OCI-LY1 (cell line): ENCODE measurements around the gene MAN1A1.

ENCODE experiments used
- H2AFZ ChIP-seq: fragments of 200-600 bp; sonication (generic), shearing (Covaris generic); 2 replicates; pipeline ENCODE4 v1.6.0; 2014; ENCODE audit warnings: antibody characterized with exemption, mild to moderate bottlenecking, low read length
- H3F3A ChIP-seq: fragments of 200-600 bp; sonication (generic), shearing (Covaris generic); 2 replicates; pipeline ENCODE4 v1.6.0; 2014; ENCODE audit warnings: mild to moderate bottlenecking, antibody characterized with exemption, low read length, moderate library complexity; ENCODE audit not compliant: insufficient read depth
- H3K27ac ChIP-seq: fragments of 200-600 bp; sonication (generic); 2 replicates; pipeline ENCODE4 v1.5.1; 2014; ENCODE audit warnings: low read length, mixed run types, mild to moderate bottlenecking, low read depth; ENCODE audit not compliant: poor library complexity, severe bottlenecking
- H3K27me3 ChIP-seq: fragments of 200-600 bp; sonication (generic); 2 replicates; pipeline ENCODE4 v1.6.0; 2014; ENCODE audit warnings: antibody characterized with exemption, mild to moderate bottlenecking, low read length, moderate library complexity; ENCODE audit not compliant: insufficient read depth
- H3K36me3 ChIP-seq: fragments of 200-600 bp; sonication (generic); 2 replicates; pipeline ENCODE4 v1.6.1; 2014; ENCODE audit warnings: mild to moderate bottlenecking, antibody characterized with exemption, low read length, moderate library complexity, mixed read lengths; ENCODE audit not compliant: insufficient read depth
- H3K4me1 ChIP-seq: fragments of 200-600 bp; sonication (generic); 2 replicates; pipeline ENCODE4 v1.5.1; 2014; ENCODE audit warnings: mild to moderate bottlenecking, low read length, moderate library complexity; ENCODE audit not compliant: insufficient read depth, severe bottlenecking
- H3K4me2 ChIP-seq: fragments of 200-600 bp; sonication (generic), shearing (Covaris generic); 2 replicates; pipeline ENCODE4 v1.6.1; 2014; ENCODE audit warnings: low read length
- H3K4me3 ChIP-seq: fragments of 200-600 bp; sonication (generic); 2 replicates; pipeline ENCODE4 v1.5.1; 2014; ENCODE audit warnings: low read length, low read depth, mild to moderate bottlenecking, mixed read lengths; ENCODE audit not compliant: poor library complexity, severe bottlenecking
- H3K79me2 ChIP-seq: fragments of 200-600 bp; shearing (Covaris generic); 2 replicates; pipeline ENCODE4 v1.6.1; 2016; ENCODE audit warnings: mixed run types, low read length, mixed read lengths; ENCODE audit not compliant: insufficient read depth
- H3K9ac ChIP-seq: fragments of 200-600 bp; sonication (generic), shearing (Covaris generic); 2 replicates; pipeline ENCODE4 v1.6.1; 2014; ENCODE audit warnings: mild to moderate bottlenecking, low read length, mixed read lengths
- H3K9me2 ChIP-seq: fragments of 200-600 bp; sonication (generic), shearing (Covaris generic); 2 replicates; pipeline ENCODE4 v1.6.1; 2014; ENCODE audit warnings: low read depth, mild to moderate bottlenecking, low read length, mixed read lengths
- H3K9me3 ChIP-seq: fragments of 200-600 bp; shearing (Covaris generic); 2 replicates; pipeline ENCODE4 v1.6.1; 2014; ENCODE audit warnings: low read length, mixed read lengths
- H4K20me1 ChIP-seq: fragments of 200-600 bp; sonication (generic), shearing (Covaris generic); 2 replicates; pipeline ENCODE4 v1.6.0; 2016; ENCODE audit warnings: mild to moderate bottlenecking, low read length; ENCODE audit not compliant: insufficient read depth
- EZH2 ChIP-seq: fragments of 200-600 bp; sonication (generic), shearing (Covaris generic); IDR thresholded peaks from 2 replicates; pipeline ENCODE4 v1.8.0; 2017; ENCODE audit warnings: borderline replicate concordance, mixed run types, mild to moderate bottlenecking, antibody characterized with exemption, low read length, moderate library complexity, mixed read lengths
- TF ChIP-seq, protein P1 (sequence below): fragments of 200-600 bp; sonication (generic), shearing (Covaris generic); IDR thresholded peaks from 2 replicates; pipeline ENCODE4 v1.5.1; 2017; ENCODE audit warnings: mild to moderate bottlenecking, antibody characterized with exemption, low read length, moderate library complexity, mixed read lengths

The MAN1A1 gene

DNA sequence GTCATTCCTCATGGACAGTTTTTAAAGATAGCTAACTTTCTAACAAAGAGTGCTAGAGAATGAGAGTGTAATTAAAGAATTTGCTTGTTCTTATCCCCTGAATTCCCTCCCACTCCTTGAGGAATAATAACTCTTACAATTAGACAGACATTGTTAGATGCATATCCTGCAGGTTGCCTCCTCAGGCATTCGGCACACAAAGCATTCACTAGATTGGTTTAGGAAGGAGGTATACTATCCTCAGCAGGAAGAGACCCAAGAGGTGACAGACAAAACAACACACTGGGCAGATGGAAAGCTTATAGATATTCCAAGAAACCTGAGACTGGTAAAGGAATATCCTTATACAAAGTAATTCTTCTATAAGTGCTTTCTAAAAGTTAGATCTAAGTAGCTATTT is 162.0 kb downstream of the MAN1A1 start:
- H3K27me3 ChIP-seq = no peaks in the 10 kb centered on the region
- H3F3A ChIP-seq = no peaks in the 10 kb centered on the region

DNA sequence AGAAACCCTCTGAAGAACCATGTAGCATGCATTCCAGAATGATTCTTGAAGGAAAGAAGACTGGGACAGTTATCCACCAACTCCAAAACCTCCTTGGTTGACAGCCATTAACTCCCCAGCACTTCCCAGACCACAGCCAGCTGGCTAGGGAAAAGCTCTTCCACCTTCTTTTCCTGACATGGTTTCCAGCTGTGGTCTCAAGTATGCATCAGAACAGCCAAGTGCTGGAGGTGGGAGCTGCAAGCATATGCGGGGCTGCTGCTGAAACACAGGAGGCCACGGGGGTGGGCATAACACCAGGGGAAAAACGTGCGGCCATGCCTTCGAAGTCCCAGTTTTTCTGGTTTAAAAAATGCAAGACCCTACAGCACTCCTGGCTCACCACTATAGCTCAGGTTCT is 163.1 kb downstream of the MAN1A1 start:
- no peaks in the 10 kb centered on the region for H3K9me3 ChIP-seq
- H4K20me1 ChIP-seq = no peaks in the 10 kb centered on the region

More for the DNA sequence above, 162.0 kb downstream of the MAN1A1 start:
- no peak for TF ChIP-seq EZH2
- TF ChIP-seq, protein P1, sequence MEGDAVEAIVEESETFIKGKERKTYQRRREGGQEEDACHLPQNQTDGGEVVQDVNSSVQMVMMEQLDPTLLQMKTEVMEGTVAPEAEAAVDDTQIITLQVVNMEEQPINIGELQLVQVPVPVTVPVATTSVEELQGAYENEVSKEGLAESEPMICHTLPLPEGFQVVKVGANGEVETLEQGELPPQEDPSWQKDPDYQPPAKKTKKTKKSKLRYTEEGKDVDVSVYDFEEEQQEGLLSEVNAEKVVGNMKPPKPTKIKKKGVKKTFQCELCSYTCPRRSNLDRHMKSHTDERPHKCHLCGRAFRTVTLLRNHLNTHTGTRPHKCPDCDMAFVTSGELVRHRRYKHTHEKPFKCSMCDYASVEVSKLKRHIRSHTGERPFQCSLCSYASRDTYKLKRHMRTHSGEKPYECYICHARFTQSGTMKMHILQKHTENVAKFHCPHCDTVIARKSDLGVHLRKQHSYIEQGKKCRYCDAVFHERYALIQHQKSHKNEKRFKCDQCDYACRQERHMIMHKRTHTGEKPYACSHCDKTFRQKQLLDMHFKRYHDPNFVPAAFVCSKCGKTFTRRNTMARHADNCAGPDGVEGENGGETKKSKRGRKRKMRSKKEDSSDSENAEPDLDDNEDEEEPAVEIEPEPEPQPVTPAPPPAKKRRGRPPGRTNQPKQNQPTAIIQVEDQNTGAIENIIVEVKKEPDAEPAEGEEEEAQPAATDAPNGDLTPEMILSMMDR = no peak
- Histone ChIP-seq H3K36me3 (peaks cover 26% of the 10 kb centered on the region; the same call in 1 of the 2 replicates), H3K4me3 (no peak overlapping the region), H3K9me3 (no peaks in the 10 kb centered on the region), H3K4me2 (no peak overlapping the region), H3K9me2 (no peaks in the 10 kb centered on the region), H3K9ac (no peak overlapping the region), H3K27ac (no peak overlapping the region), H2AFZ (no peak overlapping the region), H4K20me1 (no peaks in the 10 kb centered on the region), H3K4me1 (no peaks in the 10 kb centered on the region), H3K79me2 (no peaks in the 10 kb centered on the region)

DNA sequence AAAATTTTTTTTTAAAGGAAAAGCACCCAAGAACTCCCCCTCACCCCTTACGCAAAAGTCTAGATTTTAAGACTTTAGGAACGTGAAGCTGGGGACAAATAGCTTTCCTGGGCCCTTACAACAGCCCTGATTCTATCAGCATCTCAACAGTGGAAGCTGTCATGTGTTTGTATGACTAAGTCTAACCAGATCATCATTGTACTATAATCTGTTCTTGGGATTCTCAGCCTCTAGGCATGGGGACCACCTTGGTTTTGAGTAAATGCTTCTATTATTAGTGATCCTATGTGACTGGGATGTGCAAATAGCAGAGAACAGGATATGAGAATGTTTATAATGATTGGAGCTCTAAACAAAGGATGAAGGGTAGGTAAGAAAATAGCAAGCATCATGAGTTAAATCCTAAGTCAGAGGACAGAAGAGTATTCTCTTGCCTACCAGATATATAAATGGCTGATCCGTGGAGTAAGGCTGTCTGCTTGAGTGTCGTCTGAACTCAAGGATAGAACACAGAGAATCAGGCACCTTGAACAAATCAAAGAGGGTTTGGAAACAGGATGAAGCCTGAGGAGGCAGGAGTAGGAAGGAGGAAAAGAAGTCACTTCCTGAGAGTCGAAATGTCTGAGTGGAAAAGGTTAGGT is 165.4 kb downstream of the MAN1A1 start:
- H3K4me1 ChIP-seq = peaks cover 6% of the 10 kb centered on the region
- H2AFZ ChIP-seq = no peak overlapping the region
- H3F3A ChIP-seq = no peaks in the 10 kb centered on the region
- H3K9me3 ChIP-seq = no peaks in the 10 kb centered on the region
- H3K27me3 ChIP-seq = no peaks in the 10 kb centered on the region
- no peaks in the 10 kb centered on the region for H4K20me1 ChIP-seq
- no peak overlapping the region for H3K27ac ChIP-seq
- no peaks in the 10 kb centered on the region for H3K9me2 ChIP-seq
- H3K4me2 ChIP-seq = no peak overlapping the region
- no peaks in the 10 kb centered on the region for H3K79me2 ChIP-seq
- H3K4me3 ChIP-seq = no peak overlapping the region
- H3K9ac ChIP-seq = no peak overlapping the region
- peaks cover 20% of the 10 kb centered on the region; the same call in 1 of the 2 replicates for H3K36me3 ChIP-seq
- TF ChIP-seq EZH2 = no peak
- TF ChIP-seq, protein P1 = no peak

More for the DNA sequence above, 163.1 kb downstream of the MAN1A1 start:
- no peaks in the 10 kb centered on the region for H3K79me2 ChIP-seq
- no peaks in the 10 kb centered on the region for H3F3A ChIP-seq
- no peak overlapping the region for H3K9ac ChIP-seq
- H2AFZ ChIP-seq = no peak overlapping the region
- no peaks in the 10 kb centered on the region for H3K27me3 ChIP-seq
- TF ChIP-seq, protein P1 = no peak
- TF ChIP-seq EZH2 = no peak
- peaks cover 17% of the 10 kb centered on the region; the same call in 1 of the 2 replicates for H3K36me3 ChIP-seq
- no peak overlapping the region for H3K4me2 ChIP-seq
- H3K9me2 ChIP-seq = no peaks in the 10 kb centered on the region
- no peaks in the 10 kb centered on the region for H3K4me1 ChIP-seq
- no peak overlapping the region for H3K4me3 ChIP-seq
- no peak overlapping the region for H3K27ac ChIP-seq
